Osteoblast (primary cell): Measurements from ENCODE around the gene AGBL2. TPM values are rescaled to one million over a fixed set of nuclear protein-coding genes. Genes with fewer than 3 reads are reported as not detected.

Experiments
- DNase-seq: peaks from one replicate; pipeline ENCODE4 v3.0.0; 2011; ENCODE audit warnings: low spot score, mixed read lengths; ENCODE audit not compliant: insufficient read length; ENCODE audit errors: missing footprints
- H2AFZ ChIP-seq: 2 replicates; pipeline ENCODE4 v1.6.0; 2011; ENCODE audit warnings: mild to moderate bottlenecking, low read length
- H3K27ac ChIP-seq: 2 replicates; pipeline ENCODE4 v1.5.1; 2011; ENCODE audit warnings: mild to moderate bottlenecking, low read depth, low read length, moderate library complexity
- H3K27me3 ChIP-seq: 2 replicates; pipeline ENCODE4 v1.6.0; 2012; ENCODE audit warnings: mild to moderate bottlenecking, control low read depth, inconsistent platforms, low read length, moderate library complexity; ENCODE audit not compliant: insufficient read depth
- H3K36me3 ChIP-seq: 2 replicates; pipeline ENCODE4 v1.5.1; 2011; ENCODE audit warnings: mild to moderate bottlenecking, low read length, control low read depth, moderate library complexity; ENCODE audit not compliant: insufficient read depth
- H3K4me1 ChIP-seq: 2 replicates; pipeline ENCODE4 v1.5.1; 2011; ENCODE audit warnings: mild to moderate bottlenecking, low read length, control low read depth, moderate library complexity; ENCODE audit not compliant: insufficient read depth
- H3K4me2 ChIP-seq: 2 replicates; pipeline ENCODE4 v1.6.0; 2011; ENCODE audit warnings: mild to moderate bottlenecking, low read length; ENCODE audit not compliant: insufficient read depth
- H3K4me3 ChIP-seq: fragments of 200-600 bp; sonication (generic); 3 replicates; pipeline ENCODE4 v1.5.1; 2012; ENCODE audit warnings: mild to moderate bottlenecking, low read length, inconsistent platforms; ENCODE audit not compliant: insufficient read depth
- H3K79me2 ChIP-seq: 2 replicates; pipeline ENCODE4 v1.6.0; 2012; ENCODE audit warnings: mild to moderate bottlenecking, low read length, control low read depth, inconsistent platforms; ENCODE audit not compliant: insufficient read depth
- H3K9me3 ChIP-seq: 2 replicates; pipeline ENCODE4 v1.5.1; 2011; ENCODE audit warnings: low read depth, low read length, control low read depth
- H4K20me1 ChIP-seq: 2 replicates; pipeline ENCODE4 v1.6.0; 2012; ENCODE audit warnings: mild to moderate bottlenecking, low read length, control low read depth; ENCODE audit not compliant: insufficient read depth
- CTCF ChIP-seq: IDR thresholded peaks from 2 replicates; pipeline ENCODE4 v1.5.1; 2011; ENCODE audit warnings: mild to moderate bottlenecking, low read depth, low read length, moderate library complexity; ENCODE audit errors: extremely low read depth
- small RNA-seq: library from RNA; depleted of rRNA; stranded (forward); fragments of <200 nt; gene quantifications from one replicate; pipeline ENCODE3, GENCODE V24; 2012
- total RNA-seq: library from RNA; depleted of rRNA; stranded (reverse); fragments of >200 nt; gene quantifications from 2 replicates; pipeline ENCODE4 v1.2.3, GENCODE V29; 2012

The AGBL2 gene
- total RNA-seq, 1 donor = 2.2 TPM

GRCh38 chr11:47615249-47615648 is 99.9 kb downstream of the AGBL2 start:
- DNase-seq = no peak

GRCh38 chr11:47611348-47611794 is 103.8 kb downstream of the AGBL2 start:
- H3K79me2 ChIP-seq = no peaks in the 10 kb centered on the region
- H3K4me3 ChIP-seq = no peak overlapping the region
- TF ChIP-seq CTCF = no peak
- no peak overlapping the region for H3K4me2 ChIP-seq
- H2AFZ ChIP-seq = no peak overlapping the region
- H3K27ac ChIP-seq = no peak overlapping the region
- H3K36me3 ChIP-seq = peaks cover 3% of the 10 kb centered on the region
- no peaks in the 10 kb centered on the region for H3K27me3 ChIP-seq
- H4K20me1 ChIP-seq = no peaks in the 10 kb centered on the region
- no peak for DNase-seq
- H3K9me3 ChIP-seq = no peaks in the 10 kb centered on the region
- H3K4me1 ChIP-seq = peaks cover 19% of the 10 kb centered on the region

More at GRCh38 chr11:47615249-47615648, 99.9 kb downstream of the AGBL2 start:
- H3K36me3 ChIP-seq = peaks cover 11% of the 10 kb centered on the region
- peaks cover 15% of the 10 kb centered on the region for H3K4me1 ChIP-seq
- no peak overlapping the region for H3K4me2 ChIP-seq
- no peak overlapping the region for H3K27ac ChIP-seq
- no peak for TF ChIP-seq CTCF
- H3K9me3 ChIP-seq = no peaks in the 10 kb centered on the region
- H4K20me1 ChIP-seq = no peaks in the 10 kb centered on the region
- H2AFZ ChIP-seq = no peak overlapping the region
- H3K4me3 ChIP-seq = no peak overlapping the region
- H3K79me2 ChIP-seq = no peaks in the 10 kb centered on the region
- H3K27me3 ChIP-seq = no peaks in the 10 kb centered on the region

GRCh38 chr11:47609675-47610074 is 105.5 kb downstream of the AGBL2 start:
- H3K4me2 ChIP-seq = no peak overlapping the region
- no peaks in the 10 kb centered on the region for H3K27me3 ChIP-seq
- no peak overlapping the region for H3K27ac ChIP-seq
- H3K4me1 ChIP-seq = peaks cover 25% of the 10 kb centered on the region
- no peak for DNase-seq
- H2AFZ ChIP-seq = no peak overlapping the region
- no peaks in the 10 kb centered on the region for H3K36me3 ChIP-seq
- TF ChIP-seq CTCF = no peak
- H3K79me2 ChIP-seq = no peaks in the 10 kb centered on the region
- H3K9me3 ChIP-seq = no peaks in the 10 kb centered on the region
- no peaks in the 10 kb centered on the region for H4K20me1 ChIP-seq
- H3K4me3 ChIP-seq = no peak overlapping the region

Small RNA genes within 50 kb of the gene (small RNA-seq; reads per million reads assigned to genes)
- gene RF00019 = not detected

Other genes starting within 250 kb of the AGBL2 start
- 136 and 148 TPM in 2 replicates for gene CELF1, start 162.2 kb downstream of the AGBL2 start, total RNA-seq
- gene PTPMT1, start 149.8 kb downstream of the AGBL2 start, total RNA-seq = 67.5 and 80.7 TPM in 2 replicates
- 26.8 and 28.3 TPM in 2 replicates for gene KBTBD4, start 136.4 kb downstream of the AGBL2 start, total RNA-seq
- gene NDUFS3, start 136.3 kb downstream of the AGBL2 start, total RNA-seq = 55.0 and 56.9 TPM in 2 replicates
- not detected in 2 replicates for gene FAM180B, start 128.7 kb downstream of the AGBL2 start, total RNA-seq
- 0.36 TPM in 1 of 2 replicates, not detected in the other for gene C1QTNF4, start 121.0 kb downstream of the AGBL2 start, total RNA-seq
- 69.5 and 74.9 TPM in 2 replicates for gene MTCH2, start 72.8 kb downstream of the AGBL2 start, total RNA-seq
- 126 and 130 TPM in 2 replicates for gene FNBP4, start 52.0 kb upstream of the AGBL2 start, total RNA-seq
- 25.3 and 27.1 TPM in 2 replicates for gene NUP160, start 133.0 kb upstream of the AGBL2 start, total RNA-seq